NCI-H524 treated with DMSO at 0.1 percent for 48 hours (cell line): ENCODE measurements around the gene RIC8A.
A peak's percentile ranks its signal among the peaks of the same experiment; 100 is the strongest.

ENCODE experiments used
- DNase-seq: peaks from one replicate; lab custom pipeline; 2025; lab: John Stamatoyannopoulos, UW

The RIC8A gene

DNA sequence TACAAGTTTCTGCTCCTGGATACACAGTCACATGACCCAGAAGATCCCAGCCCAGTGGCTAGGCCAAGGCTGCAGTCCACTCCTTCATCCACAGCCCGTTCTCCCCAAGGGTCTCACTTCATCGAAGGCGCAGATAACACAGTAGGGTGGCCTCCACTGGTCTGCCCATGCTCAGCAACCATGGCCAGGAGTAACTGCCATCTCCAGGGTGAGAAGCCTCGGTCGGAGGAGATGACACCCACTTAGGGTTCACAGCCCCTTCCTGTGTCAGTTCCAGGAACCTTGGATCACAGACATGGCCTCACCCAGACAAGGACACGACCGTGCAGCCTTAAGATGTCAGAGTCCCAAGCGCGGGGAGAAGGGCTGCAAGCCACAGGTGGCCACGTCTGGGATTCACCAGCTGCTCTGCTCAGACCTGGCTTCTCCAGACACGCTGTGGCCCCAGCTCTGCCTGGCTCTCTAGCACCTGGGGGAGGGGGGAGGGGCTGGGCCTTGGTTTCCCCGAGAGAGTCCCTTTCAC, 2.9 kb upstream of the RIC8A start:
- no peak for DNase-seq

DNA sequence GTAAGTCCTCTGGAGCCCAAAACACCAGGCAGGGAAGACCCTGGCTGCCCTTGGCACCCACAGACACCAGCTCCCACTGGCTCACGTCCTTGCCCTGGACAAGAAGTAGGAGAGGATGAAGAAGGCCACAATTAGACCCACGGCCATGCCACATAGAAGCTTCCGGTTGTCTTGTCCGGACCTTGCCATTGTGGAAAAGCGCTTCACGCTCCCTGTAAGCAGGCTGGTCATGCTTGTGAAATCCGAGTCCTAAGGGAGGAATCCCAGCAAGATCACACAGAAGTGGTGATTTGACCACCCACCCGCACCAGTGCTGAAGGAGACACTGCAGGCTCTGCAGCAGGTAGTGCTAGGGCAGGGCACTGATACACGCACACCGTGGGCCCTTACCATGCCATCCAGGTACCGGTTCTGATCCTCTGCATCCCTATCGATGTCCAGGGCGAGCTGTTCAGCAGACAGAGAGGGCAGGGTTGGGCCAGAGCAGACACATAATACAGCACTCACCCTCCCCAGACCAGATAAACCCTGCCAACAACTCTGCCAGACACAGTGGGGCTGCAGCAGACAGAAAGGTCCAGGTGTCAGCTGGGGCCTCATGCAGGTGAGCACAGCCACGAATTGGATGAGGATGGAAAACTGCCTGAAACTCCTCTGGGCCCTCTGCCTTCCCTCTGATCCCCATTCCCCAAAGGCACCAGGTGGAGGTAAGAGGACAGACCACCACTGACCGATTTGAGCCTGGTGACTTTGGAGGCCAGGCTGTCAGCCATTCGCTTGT, 2.1 kb upstream of the RIC8A start:
- DNase-seq: no peak

DNA sequence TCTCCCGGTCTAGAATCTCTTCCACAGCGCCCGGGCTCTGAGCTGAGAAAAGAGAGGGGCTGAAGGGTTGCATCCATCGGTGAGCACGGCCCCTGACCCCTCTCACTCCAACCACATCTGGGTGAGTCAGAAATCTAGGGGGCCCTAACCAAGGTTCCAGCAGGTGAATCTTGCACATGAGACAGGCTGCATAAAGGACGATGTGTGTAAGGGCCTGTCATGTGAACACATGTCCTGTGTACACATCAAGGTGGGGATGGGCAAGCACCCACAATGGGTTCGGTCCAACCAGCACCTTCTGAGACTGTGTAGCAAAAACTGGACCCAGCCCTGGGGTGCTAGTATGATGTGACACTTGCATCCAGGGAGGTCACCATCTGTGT, 1.5 kb upstream of the RIC8A start:
- no peak for DNase-seq

DNA sequence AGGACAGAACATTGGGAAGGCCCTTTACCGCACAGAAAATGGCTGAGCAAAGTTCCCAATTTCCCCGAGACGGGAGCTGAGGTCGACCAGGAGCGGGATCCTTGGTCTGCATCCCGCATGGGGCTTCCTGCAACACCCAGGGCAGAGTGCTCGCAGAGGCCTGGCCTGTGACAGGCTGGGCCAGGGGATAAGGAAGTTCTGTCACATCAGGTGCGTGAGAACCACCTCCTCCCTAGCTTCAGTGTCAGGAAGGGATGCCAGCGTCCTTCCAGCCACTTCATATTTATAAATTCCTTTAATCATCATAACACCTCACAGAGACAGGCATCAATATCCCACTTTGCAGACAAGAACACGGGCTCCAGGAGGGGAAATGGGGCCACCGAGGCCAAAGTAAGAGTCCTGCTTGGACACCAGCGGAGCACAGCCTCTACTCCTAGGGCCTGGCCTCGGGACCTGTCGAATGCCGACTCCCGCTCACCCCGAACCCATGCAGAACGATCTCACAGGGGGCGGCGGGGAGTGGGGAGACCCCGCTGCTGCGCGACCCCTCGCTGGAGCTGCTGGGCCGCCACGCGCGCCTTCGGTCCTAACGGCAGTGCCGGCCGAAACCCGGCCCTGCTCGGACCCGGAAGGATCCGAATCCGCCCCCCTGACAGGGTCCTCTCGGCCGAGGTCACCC, 841 bp upstream of the RIC8A start:
- no peak for DNase-seq

DNA sequence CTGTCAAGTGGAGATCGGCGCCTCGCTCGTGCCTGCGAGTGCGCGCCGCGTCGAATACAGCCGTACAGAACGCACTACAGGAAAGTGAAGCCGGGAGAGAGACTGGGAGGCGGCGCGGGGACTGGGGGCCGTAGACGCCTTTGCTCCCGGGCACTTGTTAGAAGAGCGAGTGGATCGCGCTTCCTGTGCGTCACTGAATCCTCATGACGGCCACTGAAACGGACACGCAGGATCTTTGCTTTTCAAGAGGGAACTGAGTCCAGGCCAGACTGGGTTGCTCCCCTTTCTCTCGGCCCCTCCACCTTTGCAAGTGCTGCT, 314 bp downstream of the RIC8A start:
- no peak for DNase-seq

DNA sequence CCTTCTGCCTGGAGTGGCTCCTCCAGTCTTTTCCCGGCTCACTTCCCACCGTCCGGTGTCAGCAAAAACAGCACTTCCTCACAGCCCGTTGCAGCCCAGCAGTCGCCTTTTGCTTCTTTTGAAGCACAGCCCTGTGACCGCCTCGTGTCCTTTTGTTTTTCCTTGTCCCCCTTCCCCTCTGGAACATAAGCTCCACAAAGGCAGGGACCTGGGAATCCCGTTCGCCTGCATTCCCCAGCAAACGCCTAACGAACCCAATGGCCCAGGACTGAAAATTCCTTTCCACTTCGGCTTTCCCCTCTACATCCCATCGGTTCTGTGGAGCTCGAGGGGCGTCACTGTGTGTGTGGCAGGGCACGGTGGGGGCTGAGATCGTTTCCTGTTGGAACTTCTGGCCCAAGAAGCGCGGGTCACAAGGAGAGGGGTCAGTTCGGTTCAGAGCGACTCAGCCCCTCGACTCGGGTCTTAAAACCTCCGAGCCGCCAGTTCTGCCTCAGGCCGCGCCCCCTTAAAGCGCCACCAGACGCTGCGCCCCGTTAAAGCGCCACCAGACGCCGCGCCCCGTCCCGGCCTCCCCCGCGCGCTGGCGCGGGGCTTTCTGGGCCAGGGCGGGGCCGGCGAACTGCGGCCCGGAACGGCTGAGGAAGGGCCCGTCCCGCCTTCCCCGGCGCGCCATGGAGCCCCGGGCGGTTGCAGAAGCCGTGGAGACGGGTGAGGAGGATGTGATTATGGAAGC, 841 bp downstream of the RIC8A start:
- DNase-seq: peak; percentile 1

DNA sequence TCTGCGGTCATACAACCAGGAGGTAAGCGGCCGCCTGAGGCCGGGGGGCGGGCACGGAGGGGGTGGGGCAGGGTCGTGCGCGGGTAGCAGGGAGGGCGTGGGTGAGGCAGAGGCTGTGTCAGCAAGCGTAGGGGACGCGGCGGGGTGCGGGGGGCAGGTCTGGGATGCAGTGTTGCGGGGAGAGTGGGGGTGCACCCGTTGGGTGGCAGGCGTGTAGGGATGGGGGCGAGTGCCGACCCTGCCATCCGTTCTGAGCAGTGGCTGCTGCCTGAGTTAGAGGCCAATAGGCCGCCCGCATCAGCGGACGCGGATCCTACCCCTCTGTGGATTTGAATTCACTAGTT, 1.4 kb downstream of the RIC8A start:
- no peak for DNase-seq

DNA sequence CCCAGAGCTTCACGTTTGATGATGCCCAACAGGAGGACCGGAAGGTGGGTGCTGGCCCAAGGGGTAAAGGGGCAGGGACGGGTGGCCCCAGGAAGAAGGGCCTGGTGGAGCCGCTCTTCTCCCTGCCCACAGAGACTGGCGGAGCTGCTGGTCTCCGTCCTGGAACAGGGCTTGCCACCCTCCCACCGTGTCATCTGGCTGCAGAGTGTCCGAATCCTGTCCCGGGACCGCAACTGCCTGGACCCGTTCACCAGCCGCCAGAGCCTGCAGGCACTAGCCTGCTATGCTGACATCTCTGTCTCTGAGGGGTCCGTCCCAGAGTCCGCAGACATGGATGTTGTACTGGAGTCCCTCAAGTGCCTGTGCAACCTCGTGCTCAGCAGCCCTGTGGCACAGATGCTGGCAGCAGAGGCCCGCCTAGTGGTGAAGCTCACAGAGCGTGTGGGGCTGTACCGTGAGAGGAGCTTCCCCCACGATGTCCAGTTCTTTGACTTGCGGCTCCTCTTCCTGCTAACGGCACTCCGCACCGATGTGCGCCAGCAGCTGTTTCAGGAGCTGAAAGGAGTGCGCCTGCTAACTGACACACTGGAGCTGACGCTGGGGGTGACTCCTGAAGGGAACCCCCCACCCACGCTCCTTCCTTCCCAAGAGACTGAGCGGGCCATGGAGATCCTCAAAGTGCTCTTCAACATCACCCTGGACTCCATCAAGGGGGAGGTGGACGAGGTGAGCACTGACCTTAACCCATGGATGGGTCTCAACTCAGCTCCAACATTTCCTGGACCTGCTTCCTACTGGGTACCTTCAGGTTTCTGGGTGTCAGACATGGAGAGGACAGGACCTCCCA, 2.0 kb downstream of the RIC8A start:
- DNase-seq: no peak

DNA sequence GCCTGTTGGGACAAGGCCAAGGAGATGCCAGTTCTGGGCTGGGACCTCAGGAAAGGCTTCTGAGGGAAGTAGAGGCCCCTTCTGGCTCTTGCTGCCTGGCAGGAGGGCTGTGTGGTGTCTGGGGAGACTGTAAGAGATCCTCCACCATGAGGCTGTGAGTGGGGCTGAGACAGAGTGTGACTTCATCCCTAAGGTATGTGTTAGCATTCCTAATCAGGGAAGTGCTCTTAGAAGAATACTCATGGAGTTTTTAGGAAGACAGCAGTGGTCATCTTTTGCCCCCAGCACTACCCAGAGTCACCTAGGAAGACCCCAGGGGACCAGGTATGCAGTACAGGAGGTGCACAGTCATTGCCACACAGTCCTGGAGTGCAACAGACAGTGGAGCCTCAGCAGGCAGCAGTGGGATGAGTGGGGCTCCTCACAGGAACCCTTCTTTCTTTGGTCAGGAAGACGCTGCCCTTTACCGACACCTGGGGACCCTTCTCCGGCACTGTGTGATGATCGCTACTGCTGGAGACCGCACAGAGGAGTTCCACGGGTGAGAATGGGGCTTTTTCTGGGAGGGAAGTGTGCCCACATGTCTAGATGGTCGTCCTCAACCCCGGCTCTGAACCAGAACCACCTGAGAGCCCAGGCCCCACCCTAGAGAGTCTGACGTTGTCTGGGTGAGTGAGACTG, 2.8 kb downstream of the RIC8A start:
- DNase-seq: no peak

DNA sequence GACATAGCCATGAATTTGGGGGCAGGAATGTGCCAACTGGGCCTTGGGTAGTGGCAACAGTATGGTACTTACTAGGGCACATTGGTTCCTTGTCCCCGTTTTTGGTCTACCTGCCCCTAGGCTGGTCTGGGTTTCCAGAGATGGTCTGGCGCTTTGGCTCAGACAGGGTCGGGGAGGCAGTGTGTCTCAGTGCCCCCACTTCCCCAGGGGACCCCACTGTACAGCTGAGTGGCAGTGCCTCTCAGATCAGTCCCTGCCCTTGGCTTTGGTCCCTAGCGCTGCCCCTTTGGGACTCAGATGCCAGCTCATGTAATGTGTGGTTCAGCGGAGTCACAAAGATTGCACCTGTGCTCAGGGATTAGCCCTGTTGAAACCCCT, 3.3 kb downstream of the RIC8A start:
- no peak for DNase-seq

DNA sequence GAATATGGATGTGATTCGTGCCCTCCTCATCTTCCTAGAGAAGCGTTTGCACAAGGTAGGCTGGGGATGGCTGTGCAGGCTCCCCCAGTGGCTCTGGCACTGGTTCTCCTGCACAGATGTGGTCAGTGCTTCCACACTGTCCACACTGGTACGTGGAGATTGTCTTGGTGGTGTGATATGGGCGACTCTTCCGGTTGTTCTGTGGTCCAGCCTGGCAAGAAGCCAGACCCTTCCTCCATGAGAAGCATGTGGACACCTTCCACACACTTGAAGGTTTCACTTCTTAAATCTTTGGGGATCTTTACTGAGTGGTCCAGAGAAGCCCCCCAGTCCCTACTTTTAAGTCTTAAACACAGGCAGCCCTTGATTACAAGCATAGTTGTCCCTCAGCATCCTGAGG, 3.8 kb downstream of the RIC8A start:
- no peak for DNase-seq

DNA sequence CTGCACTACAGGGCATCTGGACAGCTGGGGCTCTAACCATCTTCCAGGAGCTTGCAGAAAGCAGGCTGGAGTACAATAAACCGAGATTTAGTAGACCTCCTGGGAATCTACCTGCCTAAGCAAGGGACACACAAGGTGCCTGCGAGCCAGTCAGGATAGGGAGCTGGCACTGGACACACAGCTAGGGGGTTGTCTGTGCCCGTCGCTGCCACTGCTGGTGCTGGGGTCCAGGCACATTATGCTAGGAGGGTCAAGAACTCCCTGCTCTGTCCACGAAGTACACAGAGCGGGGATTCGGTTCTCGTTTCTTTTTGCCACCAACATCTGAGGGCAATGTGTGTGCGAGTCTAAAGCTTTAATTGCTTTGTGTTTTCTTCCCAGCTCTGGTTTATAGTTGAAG, 4.2 kb downstream of the RIC8A start:
- DNase-seq: no peak

DNA sequence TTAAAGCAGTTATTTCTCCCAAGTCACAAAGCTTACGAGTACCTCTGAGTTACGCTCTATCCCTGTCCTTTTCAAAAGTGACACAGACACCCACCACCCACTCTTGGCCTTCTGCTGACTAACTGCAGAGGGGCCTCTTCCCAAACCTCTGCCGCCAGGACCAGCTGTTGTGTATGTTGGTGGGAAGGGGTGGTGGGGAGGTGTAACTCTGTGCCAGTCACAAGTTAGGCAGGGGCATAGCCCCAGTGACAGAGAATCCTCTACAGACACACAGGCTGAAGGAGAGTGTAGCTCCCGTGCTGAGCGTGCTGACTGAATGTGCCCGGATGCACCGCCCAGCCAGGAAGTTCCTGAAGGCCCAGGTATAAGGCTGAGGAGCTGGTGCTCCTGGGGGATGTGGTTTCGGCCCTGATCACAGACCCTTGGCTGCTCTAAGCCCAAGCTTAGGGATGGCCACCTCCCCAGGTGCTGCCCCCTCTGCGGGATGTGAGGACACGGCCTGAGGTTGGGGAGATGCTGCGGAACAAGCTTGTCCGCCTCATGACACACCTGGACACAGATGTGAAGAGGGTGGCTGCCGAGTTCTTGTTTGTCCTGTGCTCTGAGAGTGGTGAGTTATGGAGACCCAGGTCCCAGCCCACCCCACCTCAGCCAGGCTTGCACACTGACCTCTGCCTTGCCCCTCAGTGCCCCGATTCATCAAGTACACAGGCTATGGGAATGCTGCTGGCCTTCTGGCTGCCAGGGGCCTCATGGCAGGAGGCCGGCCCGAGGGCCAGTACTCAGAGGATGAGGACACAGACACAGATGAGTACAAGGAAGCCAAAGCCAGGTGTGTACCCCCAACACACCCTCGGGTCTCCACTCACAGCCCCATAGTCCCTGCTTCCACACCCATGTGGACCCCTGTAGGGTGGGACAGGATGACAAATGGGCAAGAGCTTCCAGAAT, 4.9 kb downstream of the RIC8A start:
- no peak for DNase-seq

DNA sequence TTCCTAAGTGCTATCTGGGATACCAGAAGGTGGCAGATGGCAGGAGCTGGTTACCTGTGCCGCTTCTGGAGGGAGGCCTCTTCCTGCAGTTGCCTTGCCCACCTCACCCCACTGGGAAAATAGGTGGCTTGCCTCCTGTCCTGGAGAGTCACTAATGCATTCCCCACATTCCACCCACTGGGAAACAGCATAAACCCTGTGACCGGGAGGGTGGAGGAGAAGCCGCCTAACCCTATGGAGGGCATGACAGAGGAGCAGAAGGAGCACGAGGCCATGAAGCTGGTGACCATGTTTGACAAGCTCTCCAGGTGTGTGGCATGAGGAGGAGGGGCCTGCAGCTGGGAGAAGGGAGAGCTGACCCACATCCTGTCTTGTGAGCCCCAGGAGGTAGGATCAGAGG, 5.6 kb downstream of the RIC8A start:
- DNase-seq: no peak

DNA sequence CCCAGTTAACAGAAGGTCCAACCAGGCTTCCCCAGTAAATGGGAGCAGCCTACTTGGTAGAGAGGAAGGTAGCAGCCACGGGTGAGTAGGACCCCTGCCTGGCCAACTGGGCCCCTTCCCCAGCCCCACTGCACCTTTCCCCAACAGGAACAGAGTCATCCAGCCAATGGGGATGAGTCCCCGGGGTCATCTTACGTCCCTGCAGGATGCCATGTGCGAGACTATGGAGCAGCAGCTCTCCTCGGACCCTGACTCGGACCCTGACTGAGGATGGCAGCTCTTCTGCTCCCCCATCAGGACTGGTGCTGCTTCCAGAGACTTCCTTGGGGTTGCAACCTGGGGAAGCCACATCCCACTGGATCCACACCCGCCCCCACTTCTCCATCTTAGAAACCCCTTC, 6.6 kb downstream of the RIC8A start:
- no peak for DNase-seq

DNA sequence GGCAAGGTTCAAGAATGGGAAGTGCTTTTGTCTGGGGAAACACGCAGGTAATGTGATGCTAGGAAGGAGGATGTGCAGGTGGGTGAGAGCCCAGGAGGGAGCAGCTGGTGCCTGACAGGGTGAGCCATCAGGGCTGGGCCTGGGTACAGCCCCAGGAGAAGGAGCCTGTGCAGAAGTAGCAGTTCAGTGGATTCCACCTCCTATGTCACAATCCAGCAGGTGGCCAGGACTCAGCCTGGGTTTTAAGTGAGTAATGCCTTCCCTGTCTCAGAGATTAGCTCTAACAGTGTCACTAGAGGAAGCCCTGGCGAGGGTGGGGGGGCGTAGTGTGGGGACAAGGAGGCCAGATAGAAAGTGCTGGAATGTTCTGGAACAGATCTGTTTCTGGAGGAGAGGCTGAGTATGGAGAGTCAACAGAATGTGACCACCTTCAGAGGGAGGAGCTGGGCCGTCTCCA, 8.1 kb downstream of the RIC8A start:
- DNase-seq: no peak

DNA sequence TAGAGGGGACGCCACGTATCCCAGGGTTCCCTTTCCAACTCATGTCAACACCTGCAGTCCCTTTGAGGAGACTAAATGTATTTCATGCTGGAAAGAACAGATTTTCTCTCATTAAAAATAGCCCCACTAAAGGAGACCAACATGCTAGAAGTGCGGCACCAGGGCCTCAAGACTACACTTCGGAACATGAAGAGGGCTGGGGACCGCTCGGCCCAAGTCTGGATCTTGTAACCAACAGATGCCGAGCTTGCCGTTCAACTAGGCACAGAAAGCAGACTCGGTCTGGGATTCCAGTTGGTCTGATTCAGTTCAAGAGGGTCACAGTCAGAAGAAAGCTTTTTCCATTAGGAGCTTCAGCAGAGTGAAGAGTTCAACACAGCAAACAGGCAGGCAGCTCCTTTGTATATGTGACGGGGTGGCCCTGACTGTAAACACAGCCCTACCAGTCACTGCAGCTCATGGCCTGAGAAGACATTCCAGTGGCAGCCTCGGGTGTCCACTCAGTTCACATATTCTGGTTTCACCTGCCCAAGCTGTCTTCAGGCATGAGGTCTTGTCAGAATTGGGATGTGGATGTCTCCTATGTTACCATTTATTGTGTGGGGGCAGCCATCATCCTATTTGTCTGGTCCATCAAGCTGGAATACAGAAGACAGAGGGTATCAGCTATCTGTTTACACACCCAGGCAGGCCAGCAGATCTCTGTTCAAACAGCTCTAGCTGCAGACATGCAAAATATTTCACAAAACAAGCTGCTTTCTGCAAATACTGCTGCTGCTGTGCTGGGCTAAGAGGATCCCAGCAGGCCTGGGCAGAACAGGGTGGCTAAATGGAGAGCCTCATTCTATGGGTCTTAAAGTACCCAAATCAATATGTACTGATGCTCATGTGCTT, 8.8 kb downstream of the RIC8A start:
- no peak for DNase-seq

DNA sequence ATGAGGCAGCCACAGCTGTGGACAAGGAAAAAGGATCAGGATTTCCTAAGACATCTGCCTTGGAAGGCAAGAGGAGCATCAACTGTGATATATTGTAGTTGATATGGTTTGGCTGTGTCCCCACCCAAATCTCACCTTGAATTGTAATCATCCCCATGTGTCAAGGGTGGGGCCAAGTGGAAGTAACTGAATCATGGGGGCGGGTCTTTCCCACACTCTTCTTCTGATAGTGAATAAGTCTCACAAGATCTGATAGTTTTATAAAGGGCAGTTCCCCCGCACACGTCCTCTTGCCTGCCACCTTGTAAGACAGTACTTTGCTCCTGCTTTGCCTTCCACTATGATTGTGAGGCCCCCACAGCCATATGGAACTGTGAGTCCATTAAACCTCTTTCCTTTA, 10.2 kb downstream of the RIC8A start:
- no peak for DNase-seq

DNA sequence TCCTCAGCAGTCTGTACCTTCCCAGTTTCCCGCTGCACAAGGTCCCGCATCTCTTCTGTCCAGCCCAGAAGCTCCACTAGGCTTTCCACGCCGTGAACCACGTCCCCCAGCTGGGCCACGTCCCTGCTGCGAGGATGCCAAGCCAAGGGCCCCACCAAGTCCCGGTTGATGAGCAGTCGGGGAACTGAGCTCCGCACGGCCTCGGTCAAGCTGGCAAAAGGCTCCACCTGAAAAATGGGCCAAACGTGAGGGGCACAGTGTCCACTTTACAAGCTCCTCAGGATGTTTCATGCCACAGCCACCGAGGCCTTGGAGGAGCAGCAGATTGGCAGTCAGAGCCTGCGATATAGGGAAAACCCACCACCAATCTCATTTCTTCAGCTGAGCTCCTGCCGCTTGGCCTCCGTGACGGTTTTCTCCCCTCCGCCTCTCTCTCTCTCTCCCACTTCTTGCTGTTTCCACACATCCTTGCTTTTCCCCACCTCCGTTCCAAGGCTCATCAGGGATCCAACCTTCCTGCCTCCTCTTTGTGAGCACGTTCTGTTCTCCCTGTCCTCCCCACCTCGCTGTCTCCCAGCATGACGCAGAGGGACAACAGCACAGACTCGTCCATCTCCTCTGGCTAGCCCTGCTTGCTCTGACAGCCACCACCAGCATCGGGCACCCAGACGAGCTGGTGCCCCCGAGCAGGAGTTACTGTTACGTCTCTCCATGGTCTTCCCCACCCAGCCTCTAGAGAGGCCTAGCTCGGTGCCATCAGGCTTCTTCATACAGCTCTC, 11.5 kb downstream of the RIC8A start:
- no peak for DNase-seq
